Stimulated activated CD8-positive, alpha-beta memory T cell treated with anti-CD3 and anti-CD28 coated beads, Interleukin-4, amount 100 ng/mL, for 4 hours (primary cell): ENCODE measurements around the gene PCYT2.

Experiments used
- DNase-seq, 2 donors: peaks; one replicate each; pipeline ENCODE4 v3.0.0-alpha.2; 2020; ENCODE audit warnings: low read depth in 2 of 2, low spot score in 1 of 2

Gene PCYT2

DNA sequence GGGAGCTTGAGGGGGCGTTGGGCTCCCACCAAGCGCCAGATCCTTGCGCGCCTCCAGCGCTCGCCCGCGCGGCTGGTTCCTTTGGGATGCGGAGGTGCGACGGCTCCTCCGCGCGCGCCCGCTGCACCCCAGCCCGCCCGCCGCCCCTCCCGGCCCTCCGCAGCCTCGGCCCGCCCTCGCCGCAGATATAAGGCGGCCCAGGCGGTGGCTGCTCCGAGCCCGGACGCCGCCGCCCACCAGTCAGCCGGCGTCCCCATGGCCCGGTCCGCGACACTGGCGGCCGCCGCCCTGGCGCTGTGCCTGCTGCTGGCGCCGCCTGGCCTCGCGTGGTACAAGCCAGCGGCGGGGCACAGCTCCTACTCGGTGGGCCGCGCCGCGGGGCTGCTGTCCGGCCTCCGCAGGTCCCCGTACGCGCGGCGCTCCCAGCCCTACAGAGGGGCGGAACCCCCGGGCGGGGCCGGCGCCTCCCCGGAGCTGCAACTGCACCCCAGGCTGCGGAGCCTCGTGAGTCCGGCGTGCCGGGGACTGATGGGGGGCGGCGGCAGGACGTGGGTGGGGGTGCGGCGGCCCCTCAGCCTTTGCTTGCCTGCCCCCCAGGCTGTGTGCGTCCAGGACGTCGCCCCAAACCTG, 9.1 kb downstream of the PCYT2 start, which contains the start of gene NPB:
TSS of gene NPB (plus strand) at position 216 of the 630 bp plus-strand sequence. CDS start at position 256, 40 bp downstream.
- no peak for DNase-seq

DNA sequence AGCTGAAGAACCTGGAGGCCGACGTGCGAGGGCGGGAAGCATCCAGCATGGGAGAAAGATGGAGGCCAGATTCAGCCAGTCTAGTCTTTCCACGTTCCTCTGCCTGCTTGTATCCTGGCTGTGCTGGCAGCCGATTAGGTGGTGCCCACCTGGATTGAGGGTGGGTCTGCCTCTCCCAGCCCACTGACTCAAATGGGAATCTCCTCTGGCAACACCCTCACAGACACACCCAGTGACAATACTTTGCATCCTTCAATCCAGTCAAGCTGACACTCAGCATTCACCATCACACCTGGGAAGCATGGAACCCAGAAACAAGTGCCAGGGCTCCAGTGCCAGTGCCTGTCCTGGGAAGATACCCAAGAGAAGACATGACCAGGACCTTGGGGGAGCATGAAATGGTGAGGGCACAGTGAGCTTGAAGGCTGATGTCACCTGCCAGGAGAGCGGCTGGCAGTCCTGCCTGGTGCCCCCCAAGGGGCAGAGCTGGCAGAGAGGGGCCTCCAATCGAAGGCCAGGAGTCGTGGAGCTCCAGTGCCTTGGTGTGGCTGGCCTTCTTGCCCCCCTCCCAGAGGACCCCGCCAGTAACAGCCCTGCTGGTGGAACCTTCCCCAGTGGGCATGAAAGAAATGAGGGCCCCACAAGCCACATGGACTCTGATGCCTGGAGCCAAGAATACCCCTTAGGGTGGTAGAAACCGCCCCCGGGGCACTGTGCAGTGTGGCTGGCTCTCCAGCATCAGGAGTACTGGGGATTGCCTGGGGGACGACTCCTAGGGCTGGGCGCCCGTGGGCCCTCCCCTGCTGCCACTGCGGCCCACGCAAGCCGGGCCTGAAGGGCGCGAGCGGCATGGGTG, 9.8 kb downstream of the PCYT2 start:
- no peak for DNase-seq

DNA sequence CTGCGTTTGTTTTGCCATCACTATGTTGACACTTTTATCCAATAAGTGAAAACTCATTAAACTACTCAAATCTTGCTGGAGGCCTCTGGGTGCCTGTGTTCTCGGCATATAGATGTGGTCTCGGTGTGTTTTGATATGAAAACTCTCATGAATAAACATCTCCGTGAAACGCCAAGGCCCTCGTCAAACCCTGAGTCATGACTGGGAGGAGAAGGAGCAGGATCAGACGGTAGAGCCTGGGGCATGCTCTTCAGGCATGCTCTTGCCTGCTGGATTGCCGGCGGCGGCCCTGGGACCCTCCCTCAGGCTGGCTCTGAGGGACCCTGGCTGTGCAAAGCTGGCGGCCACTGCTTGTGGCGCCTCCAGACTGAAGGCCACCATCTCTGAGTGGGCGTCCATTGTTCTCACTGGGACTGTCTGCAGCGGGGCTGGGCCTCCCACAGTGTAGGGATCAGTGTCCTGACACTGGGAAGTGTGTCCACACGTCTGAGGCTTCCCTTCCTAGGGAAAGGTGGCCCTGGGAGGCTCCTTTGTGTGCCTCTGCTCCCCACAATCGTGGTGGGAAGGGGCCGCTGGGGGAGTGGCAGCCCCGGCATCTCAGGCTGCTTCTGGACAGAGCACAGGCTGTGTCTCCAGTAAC, 10.9 kb downstream of the PCYT2 start:
- DNase-seq, result no peak

DNA sequence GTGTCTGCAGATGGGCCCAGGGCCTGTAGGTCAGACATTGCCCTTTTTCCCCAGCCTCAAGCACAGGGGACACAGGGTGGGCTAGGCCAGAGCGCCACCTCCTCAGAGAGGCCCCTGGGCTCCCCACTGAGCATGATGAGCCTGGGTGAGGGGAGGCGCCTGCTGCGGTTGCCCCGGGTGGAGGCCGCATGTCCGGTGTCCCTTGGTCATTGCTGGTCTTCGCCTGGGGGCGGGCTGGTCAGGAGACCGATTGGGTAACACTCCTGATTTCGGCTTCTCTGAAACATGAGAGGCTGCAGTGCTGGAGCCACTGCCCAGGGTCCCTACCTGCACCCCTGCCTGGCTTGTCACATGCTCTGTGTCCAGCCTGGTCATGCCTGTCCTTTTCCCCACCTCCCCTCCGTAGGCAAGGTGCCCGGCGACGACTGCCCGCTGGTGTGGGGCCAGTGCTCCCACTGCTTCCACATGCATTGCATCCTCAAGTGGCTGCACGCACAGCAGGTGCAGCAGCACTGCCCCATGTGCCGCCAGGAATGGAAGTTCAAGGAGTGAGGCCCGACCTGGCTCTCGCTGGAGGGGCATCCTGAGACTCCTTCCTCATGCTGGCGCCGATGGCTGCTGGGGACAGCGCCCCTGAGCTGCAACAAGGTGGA, 11.6 kb downstream of the PCYT2 start:
- DNase-seq, result no peak

DNA sequence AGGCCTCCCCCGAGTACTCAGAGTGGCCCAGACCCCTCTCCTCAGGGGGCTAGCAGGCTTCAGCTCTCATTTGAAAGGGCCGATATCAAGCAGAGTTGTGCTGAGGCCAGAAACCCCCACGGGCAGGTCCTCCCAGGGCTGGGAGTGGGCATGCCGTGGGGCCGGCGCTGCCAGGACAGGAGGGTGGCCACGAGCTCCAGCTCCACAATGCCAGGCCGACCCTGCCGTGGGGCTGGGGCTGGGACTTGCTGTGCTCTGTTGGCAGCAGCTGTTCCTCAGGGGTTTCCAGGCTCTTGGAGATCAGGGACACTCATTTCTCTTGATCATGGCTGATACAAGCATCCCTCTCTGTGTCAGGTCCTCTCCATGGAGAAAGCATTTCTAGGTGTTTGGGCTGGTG, 12.3 kb downstream of the PCYT2 start:
- no peak for DNase-seq

DNA sequence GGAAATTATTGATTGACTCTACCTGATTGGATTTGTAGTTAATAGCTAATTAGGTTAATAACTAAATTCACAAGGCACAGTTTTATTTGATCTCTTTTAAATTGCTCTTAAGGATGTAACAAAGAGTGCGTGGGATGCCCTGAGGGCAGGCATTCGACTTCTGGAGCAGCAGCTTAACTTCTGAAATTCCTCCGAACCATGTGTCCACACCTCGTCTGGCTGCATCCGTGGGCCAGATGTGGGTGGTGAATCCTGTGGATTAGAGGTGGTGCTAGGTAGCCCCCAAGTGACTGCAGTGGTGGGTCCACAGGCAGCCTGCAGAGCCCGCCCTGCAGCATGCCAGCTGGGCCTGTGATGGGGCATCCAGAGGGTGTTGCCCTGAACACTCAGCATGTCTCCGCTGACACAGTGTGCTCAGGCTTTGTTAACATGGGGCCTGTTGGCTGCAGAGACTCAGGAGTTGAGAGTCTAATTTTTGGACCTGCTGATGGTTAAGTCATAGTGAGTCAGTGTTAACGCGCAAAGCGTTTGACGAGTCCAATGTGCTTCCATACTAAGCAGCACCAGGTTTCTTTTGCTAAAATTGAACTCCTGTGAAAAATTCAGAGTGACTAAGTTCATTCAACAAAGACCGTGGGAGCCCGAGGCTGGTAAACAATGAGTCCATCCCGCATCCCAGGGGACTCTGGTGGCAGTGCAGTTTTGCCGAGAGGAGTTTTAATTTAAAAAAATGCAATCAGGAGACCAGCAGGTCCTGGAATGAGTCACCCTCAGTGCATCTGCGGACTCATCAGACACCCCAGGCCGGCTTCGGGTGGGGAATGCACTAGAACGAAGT, 13.0 kb downstream of the PCYT2 start:
- no peak for DNase-seq

DNA sequence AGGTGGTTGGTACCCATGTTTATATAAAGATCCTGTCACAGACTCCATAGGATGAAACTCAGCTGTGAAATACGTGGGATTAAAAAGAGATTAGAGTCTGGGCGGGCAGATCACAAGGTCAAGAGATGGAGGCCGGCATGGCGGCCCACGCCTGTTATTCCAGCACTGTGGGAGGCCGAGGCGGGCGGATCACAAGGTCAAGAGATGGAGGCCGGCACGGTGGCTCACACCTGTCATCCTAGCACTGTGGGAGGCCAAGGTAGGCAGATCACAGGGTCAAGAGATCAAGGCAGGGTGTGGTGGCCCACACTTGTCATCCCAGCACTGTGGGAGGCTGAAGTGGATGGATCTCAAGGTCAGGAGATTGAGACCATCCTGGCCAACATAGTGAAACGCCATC, 15.8 kb downstream of the PCYT2 start:
- DNase-seq, result no peak

DNA sequence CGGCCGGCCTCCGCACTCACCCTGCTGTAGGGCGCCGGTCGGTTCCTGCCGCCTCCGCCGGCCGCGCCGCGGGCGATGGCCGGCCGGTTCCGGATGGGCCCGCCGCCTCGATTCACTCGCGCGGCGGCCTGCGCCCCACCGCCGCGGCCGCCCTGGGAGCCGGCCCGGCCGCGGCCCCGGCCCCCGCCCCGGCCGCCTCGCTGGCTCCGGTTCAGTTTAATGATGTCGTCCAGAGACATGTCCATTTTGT, 20.0 kb downstream of the PCYT2 start:
- no peak for DNase-seq

DNA sequence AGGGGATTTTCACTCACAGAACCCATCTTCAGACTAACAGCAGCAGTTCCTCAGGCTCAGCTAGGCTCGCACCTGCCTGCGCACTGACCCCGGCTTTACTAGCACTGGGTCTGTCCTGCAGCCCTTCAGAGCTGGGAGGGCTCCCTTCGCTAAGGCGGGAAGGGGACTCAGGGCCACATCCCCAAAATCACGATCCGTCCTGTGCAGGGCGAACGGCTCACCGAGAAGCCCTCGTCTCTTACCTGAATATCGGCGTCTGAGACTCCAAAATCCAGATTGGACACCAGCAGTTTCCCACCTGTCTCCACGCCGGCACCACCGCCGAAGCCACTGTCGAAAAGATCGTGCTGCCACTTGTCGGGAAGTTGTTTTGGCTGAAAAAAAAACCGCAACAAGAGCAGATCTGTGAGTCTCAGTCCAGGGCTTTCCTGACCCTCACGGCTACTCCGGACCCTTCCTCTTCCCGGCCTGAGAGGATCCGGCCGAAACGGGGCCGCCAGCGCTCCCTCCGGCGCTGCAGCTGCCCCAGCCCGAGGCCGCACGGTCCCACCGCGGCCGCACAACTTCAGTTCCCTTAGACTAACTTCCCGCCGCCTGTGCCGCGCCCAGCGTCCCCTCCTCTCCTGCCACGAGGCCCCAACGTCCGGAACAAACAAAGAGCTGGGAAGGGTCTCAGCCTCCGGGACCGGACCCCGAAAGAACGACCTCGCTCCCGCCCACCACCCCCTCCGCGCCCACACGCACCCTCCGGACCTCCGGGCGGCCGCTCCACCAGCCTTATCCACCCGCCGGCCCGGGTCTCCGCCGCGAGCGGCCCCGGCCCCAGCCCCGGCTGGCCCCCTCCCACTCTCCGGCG, 20.5 kb downstream of the PCYT2 start:
- DNase-seq, result no peak

DNA sequence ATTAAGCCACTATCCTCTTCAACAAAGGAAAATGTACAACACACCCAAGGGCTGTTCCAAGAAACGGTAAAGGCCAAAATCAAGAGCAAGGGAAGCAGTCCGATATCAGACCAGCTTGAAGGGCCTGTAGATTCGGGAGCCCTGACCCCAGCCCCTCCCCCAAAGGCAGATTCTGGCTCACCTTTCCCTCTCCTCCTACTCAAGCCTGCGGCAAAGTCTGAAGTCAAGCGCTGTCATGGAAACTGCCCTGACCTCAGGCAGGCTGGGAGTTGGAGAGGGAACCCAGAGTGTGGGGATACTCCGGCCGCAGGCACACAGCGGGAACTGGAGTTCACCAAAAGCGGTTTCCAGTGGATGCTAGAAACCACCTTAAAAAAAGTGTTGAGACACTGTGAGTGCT, 21.6 kb downstream of the PCYT2 start:
- no peak for DNase-seq

DNA sequence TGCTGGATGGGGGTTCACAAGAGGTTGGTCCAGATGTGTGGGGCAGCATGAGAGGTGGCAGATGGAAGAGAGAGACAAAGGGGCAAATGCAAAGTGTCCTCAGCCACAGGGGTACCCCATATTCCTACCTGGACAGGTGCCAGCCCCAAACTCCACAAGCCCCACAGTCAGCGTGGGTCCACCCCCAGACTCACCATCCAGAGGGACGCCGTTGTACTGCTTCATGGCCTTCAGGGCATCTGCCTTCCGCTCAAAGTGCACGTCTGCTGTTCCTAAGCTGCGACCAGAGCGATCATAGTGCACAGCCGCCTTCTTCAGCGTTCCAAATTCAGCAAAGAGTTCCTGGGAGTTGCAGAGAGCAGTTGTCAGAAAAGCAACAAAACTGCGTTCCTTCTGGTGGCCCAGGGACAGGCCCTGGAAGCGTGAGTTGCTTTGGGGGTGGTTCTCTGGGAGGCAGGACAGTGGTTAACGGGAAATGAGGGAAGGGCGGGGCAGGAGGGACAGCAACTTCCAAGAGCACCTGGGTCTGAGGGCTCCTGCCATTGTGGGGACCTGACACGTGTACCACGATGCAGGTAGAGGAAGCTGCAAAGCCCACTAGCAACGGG, 22.1 kb downstream of the PCYT2 start:
- no peak for DNase-seq

DNA sequence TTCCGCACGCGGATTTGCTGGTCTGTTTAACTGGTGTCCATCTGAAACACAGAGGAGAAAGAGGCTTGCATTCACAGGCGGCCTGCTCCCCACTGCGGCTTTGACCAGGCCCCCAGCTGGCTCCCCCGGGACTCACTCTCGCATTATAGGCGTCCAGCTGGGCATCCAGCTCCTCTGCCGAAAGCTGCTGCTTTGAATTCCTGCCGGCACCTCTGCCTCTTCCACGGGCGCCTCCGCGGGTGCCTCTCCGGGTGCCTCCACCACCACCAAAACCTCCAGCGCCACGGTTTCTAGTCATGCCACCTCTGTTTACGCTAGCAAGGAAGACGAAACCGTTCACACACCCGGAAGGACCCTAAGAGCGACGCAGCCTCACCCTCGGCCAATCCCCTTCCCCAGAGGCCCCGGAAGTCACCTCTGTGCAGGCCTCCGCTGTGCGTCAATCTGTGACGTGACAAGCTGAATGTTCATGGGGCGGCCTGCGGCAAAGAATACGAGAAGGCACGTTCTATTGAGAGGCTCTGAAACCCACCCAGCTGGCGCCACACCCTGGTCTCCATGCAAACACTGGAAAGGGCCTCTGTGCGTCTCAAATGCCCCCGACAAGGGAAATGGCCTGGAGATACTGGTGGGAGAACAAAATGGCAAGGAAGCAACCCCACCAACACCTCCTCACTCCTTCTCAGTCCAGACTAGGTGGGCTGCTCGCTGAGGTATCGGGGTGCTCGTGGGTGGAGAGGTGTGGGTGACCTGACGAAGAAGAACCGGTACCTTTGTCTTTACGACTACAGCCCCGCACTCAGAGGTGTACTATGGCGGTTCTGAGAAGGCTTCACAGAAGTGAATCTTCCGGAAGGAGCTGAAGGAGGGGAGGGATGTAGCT, 22.9 kb downstream of the PCYT2 start:
- no peak for DNase-seq

DNA sequence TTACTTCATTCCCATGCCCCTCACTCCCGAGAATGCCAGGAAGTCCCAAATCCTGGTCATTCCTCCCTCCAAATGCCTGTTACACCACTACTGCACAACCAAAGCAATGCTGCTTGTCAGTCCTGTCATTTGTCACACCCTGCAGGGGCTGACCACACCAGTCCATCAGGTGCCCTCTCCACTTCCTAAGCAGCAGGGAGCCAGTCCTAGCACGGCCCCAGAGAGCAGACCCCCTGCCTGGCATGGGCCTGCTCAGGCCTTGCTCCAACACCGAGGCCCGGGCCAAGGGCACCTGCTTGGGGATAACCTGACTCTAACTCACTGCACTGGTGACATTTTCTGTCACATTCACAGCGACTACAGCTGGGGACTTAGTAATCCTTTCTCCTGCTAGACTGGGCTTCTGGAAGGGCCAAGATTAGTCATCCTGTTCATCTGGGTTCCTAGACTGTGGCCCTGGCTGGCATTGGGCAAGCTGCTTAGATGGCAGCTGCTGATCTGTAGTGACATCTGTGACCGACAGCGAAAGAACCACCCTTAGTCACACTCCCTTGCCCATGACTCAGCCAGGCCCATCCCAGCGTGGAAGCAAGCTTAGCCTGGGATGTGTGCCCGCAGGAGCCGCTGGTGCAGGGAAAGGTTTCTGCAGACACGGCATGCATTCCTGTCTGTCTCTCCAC, 25.2 kb downstream of the PCYT2 start:
- DNase-seq, result no peak

DNA sequence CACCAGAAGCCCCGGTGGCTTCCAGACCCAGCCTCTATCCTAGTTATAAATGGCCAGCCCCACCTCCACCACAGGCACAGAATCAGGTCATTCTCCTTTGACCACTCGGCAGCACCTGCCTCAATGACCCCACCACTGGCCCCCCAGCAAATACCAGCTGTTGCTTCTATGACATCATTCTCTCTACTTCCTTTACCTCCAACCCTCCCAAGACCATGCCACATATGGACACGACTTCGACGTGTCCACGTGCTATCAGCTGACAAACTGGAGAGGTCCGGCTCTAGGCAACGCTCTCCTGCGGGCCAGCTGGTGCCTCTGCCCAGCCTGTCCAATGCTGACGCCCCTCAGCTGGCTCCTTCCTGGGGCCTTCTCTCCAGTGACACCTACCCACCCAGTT, 25.7 kb downstream of the PCYT2 start:
- no peak for DNase-seq

DNA sequence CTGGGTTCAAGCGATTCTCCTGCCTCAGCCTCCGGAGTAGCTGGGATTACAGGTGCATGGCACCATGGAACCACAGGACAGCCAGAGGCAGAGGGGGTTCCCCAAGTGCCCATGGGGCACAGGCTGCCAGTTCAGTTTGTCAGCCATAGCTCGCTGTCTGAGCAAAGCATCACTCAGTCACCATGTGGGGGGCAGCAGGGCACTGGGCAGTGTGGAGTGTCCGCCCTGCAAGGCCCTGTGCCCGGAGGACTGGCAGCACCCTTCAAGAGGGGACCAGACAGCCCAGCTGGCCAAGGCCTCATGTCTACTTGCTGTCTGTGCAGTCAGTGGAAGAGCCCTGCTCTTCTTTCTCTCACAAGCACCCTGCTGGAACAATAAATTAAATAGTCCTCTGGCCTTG, 26.2 kb downstream of the PCYT2 start:
- DNase-seq, result no peak

DNA sequence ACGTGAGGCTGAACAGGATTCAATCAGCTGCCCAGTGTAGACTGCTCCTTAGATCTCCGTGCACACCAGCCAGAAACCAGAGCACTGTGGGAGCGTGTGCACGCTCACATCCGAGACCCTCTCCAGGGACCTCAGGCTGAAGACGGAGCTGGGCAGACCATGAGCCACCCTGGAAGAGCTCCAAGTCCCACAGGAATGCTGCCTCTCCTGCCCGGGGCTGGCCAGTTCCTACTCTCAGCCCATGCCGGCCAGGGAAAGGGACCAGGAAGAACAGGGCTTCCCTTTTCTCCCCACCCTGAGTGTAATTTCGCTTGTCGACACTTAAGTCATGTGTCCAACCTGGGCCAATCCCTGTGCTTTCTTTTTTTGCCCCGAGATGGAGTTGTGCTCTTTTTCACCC, 26.7 kb downstream of the PCYT2 start:
- DNase-seq, result no peak

DNA sequence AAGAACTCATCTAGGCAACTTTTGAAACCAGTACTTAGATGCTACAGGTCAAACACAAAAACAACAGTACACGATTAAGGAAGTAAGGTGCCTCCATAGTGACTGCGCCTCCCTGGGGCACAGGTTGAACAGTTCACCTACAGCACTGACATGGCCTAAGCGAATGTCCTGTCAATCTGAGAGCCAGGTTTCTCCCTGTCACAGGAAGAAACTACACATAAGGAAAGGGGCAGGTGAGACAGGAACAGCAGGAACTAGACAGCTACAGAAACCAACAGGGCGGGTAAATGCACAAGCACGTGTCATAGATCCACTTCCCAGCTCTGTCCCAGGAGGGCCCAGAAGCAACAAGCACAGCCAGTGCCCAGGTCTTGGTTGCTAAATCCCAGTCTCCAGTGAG, 32.1 kb downstream of the PCYT2 start:
- no peak for DNase-seq

DNA sequence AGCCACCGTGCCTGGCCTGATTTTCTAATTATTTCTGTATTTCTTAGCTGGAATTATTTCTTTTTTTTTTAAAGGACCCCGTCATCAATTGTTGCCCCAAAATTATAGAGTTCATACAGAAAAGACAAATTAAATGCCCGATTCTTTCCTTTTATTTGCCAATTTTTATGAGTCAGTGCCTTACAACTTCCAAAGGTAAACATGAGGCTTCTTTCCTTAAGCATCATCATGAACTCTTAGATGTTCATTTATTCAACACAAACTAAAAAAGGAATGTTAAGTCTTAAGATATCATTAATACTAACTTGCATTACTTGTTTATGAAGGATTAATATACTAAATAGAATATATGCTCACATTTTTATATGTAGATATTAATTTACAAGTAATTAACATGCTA, 32.9 kb downstream of the PCYT2 start:
- no peak for DNase-seq
